Gastroesophageal sphincter (tissue), 4 donors: Measurements from ENCODE around the gene TCL1A. TPM values are rescaled to one million over a fixed set of nuclear protein-coding genes. Genes with fewer than 3 reads are reported as not detected.

ENCODE experiments used
- ATAC-seq: fragments of 150-250 bp; one replicate; pipeline ENCODE4 v1.9.1; 2016; ENCODE audit warnings: mild to moderate bottlenecking, moderate library complexity
- H3K27ac ChIP-seq, 4 donors: fragments of 200-600 bp; sonication (generic) in 3 of 4; 1 replicate in 3 of 4; 2 replicates in 1 of 4; pipeline ENCODE4 v1.5.1; 2016 to 2019
- H3K27me3 ChIP-seq: fragments of 200-600 bp; sonication (generic); one replicate; pipeline ENCODE4 v1.5.1; 2019
- H3K36me3 ChIP-seq, 2 donors: fragments of 200-600 bp; sonication (generic); one replicate each; pipeline ENCODE4 v1.5.1; 2019; ENCODE audit warnings: control low read depth in 1 of 2
- H3K4me1 ChIP-seq, 3 donors: fragments of 200-600 bp; sonication (generic); 1 replicate in 2 of 3; 2 replicates in 1 of 3; pipeline ENCODE4 v1.5.1; 2016 to 2019; ENCODE audit warnings: control low read depth in 2 of 3
- H3K4me3 ChIP-seq, 2 donors: fragments of 200-600 bp; sonication (generic); one replicate each; pipeline ENCODE4 v1.5.1; 2019; ENCODE audit warnings: mild to moderate bottlenecking in 1 of 2, moderate library complexity in 1 of 2
- H3K9me3 ChIP-seq, 3 donors: fragments of 200-600 bp; sonication (generic); one replicate each; pipeline ENCODE4 v1.5.1; 2017 to 2019; ENCODE audit warnings: control low read depth in 2 of 3
- CTCF ChIP-seq, 4 experiments: fragments of 200-600 bp in 2 of 4; fragments of 450-650 bp in 2 of 4; sonication (generic) in 1 of 4; IDR thresholded peaks; one replicate each; pipeline ENCODE4 v1.5.1; 2017 to 2019; ENCODE audit warnings: antibody characterized with exemption in 4 of 4, mild to moderate bottlenecking in 2 of 4, moderate library complexity in 2 of 4
- EP300 ChIP-seq: sonication (generic); formaldehyde crosslinking; IDR thresholded peaks from one replicate; pipeline ENCODE4 v1.6.1; 2017; ENCODE audit warnings: antibody characterized with exemption, mild to moderate bottlenecking
- POLR2A ChIP-seq, 2 donors: fragments of 450-650 bp; IDR thresholded peaks; one replicate each; pipeline ENCODE4 v1.6.1; 2017; ENCODE audit warnings: antibody characterized with exemption in 2 of 2, mild to moderate bottlenecking in 2 of 2, moderate library complexity in 1 of 2
- POLR2AphosphoS5 ChIP-seq: sonication (generic); formaldehyde crosslinking; IDR thresholded peaks from one replicate; pipeline ENCODE4 v1.6.1; 2017; ENCODE audit warnings: antibody characterized with exemption
- WGBS, 2 donors: methylation state at CpG; one replicate each; pipeline ENCODE4 v1.1.5; 2018; ENCODE audit warnings: low coverage in 1 of 2; 5-methylcytosine and 5-hydroxymethylcytosine counted together
- small RNA-seq, 4 donors: library from RNA; depleted of rRNA; stranded (forward); fragments of <200 nt; gene quantifications; one replicate each; pipeline ENCODE3, GENCODE V24; 2016
- total RNA-seq, 4 donors: library from RNA; depleted of rRNA; stranded (reverse); fragments of >200 nt; gene quantifications; one replicate each; pipeline ENCODE4 v1.1.0, GENCODE V29; 2016

The TCL1A gene
- total RNA-seq, 4 donors from 2014 or later, result not detected

DNA sequence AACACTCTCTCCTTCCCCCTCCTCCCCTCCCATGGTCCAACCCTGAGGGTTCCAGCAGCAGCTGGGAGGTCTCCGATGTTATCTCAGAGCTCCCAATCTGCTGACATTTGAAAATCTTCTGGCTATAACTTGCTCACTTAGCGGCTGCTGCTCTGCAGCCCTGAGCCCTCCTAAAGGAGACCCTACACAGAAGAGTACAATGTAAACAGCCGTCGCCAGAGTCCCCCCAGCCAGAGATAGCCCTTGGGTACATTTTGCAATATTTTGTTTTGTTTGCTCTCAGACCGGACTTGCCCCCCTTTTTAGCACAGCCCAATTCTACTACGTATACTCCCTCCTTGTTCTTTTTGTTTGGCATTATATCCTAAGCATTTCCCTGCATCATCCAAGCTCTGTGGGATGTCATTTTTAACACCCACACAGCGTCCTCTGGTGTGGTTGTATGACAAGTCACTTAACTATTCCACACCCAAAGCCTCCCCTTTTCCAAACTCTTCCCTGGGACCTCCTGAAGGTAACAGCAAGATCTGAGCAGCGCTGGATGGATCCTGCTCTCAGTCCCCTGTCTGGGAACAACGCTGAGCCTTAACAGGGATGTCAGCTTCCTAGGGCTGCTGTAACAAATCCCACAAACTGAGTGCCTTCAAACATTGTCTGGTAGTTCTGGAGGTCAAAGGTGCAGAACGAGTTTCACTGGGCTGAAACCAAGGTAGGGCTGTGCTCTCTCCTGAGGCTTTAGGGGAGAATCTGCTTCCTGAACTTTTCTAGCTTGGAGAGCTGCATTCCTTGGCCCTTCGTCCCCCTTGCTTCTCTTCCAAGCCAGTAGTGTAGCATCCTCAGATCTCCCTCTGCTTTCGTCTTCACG is 53.0 kb downstream of the TCL1A start:
- no peak for ATAC-seq
- 19 to 26% methylated on average over 6 to 10 of the region's 13 CpGs for WGBS, 2 donors
- Histone ChIP-seq H3K4me3 (peak overlapping the region in 1 of 2 donors; percentile 21), H3K27ac (no peak overlapping the region), H3K27me3 (peaks cover 33% of the 10 kb centered on the region), H3K4me1 (peaks cover 0 to 16% (median 0%) of the 10 kb centered on the region in 3 donors), H3K9me3 (no peaks in the 10 kb centered on the region), H3K36me3 (no peaks in the 10 kb centered on the region)
- TF ChIP-seq POLR2AphosphoS5 (no peak), EP300 (no peak), CTCF (IDR thresholded peaks at IDR 0.05) (no peak), POLR2A (IDR thresholded peaks at IDR 0.05) (no peak)

- Histone ChIP-seq H3K36me3 (no peaks in the 10 kb centered on the region), H3K4me1 (peaks cover 0 to 16% (median 0%) of the 10 kb centered on the region in 3 donors), H3K4me3 (no peak overlapping the region), H3K9me3 (no peaks in the 10 kb centered on the region), H3K27me3 (peaks cover 33% of the 10 kb centered on the region), H3K27ac (no peak overlapping the region)
- WGBS, 2 donors, result 83% methylated on average over 1 of the region's 5 CpGs; no CpG with 5 or more reads in 1 of the 2 donors
- no peak for TF ChIP-seq EP300
- no peak for TF ChIP-seq POLR2A (IDR thresholded peaks at IDR 0.05)
- no peak for TF ChIP-seq POLR2AphosphoS5
- no peak for TF ChIP-seq CTCF (IDR thresholded peaks at IDR 0.05)
- ATAC-seq, result peak; percentile 7
These were observed 53.9 kb downstream of the TCL1A start for GRCh38 chr14:95659990-95660385.

Small RNAs within 50 kb of the gene (small RNA-seq; reads per million reads assigned to genes)
- 0 reads per million in 4 donors for gene RF02193

Other genes starting within 250 kb of the TCL1A start
- 10 to 100 TPM; 16.5 to 28.0 (median 20.3) TPM for gene SYNE3, start 197.5 kb downstream of the TCL1A start, total RNA-seq
- gene GLRX5, start 179.1 kb downstream of the TCL1A start, total RNA-seq, result 10 to 100 TPM; 30.5 to 50.5 (median 33.3) TPM
- gene TCL1B, start 27.7 kb downstream of the TCL1A start, total RNA-seq, result not detected
- under 1 TPM in 1 of 4 donors, not detected in 3; 0.54 TPM for gene TUNAR, start 162.7 kb upstream of the TCL1A start, total RNA-seq